ENCODE results near the gene WDR6. TPM values are rescaled to one million over a fixed set of nuclear protein-coding genes. Genes with fewer than 3 reads are reported as not detected.

Gene WDR6
- total RNA-seq, 1 experiment from 2014 or later: 88.5 TPM

DNA sequence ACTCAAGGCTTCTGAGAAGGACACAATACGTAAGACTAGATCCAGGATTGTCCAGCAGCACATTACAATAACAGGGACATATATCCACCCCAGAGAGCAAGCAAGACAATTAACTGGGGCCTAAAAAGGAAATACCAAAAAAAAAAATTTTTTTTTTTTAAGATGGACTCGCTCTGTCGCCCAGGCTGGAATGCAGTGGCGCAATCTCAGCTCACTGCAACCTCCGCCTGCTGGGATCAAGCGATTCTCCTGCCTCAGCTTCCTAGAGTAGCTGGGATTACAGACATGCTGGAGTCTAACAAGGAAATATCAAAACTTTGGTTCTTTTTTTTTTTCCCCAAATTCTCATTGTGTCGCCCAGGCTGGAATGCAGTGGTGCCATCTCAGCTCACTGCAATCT, 50.8 kb downstream of the WDR6 start:
- TF ChIP-seq, protein P1, sequence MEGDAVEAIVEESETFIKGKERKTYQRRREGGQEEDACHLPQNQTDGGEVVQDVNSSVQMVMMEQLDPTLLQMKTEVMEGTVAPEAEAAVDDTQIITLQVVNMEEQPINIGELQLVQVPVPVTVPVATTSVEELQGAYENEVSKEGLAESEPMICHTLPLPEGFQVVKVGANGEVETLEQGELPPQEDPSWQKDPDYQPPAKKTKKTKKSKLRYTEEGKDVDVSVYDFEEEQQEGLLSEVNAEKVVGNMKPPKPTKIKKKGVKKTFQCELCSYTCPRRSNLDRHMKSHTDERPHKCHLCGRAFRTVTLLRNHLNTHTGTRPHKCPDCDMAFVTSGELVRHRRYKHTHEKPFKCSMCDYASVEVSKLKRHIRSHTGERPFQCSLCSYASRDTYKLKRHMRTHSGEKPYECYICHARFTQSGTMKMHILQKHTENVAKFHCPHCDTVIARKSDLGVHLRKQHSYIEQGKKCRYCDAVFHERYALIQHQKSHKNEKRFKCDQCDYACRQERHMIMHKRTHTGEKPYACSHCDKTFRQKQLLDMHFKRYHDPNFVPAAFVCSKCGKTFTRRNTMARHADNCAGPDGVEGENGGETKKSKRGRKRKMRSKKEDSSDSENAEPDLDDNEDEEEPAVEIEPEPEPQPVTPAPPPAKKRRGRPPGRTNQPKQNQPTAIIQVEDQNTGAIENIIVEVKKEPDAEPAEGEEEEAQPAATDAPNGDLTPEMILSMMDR (conservative IDR thresholded peaks at IDR 0.05; ENCODE audit: low read depth, low read length): no peak
- TF ChIP-seq EZH2 (IDR thresholded peaks at IDR 0.05; ENCODE audit: borderline replicate concordance, low read depth, low read length, poor library complexity, severe bottlenecking): no peak
- peaks cover 12% of the 10 kb centered on the region for H3K36me3 ChIP-seq (ENCODE audit: insufficient read depth, low read length, poor library complexity, severe bottlenecking)
- no peaks in the 10 kb centered on the region for H3K4me1 ChIP-seq (ENCODE audit: insufficient read depth, low read length, poor library complexity, severe bottlenecking)
- POLR2A ChIA-PET (ENCODE audit: low non-redundant PET): no interaction called here
- no TSS peak for BruUV-seq (replicated peaks)
- no peak overlapping the region for H3K27ac ChIP-seq (ENCODE audit: low read depth, low read length, poor library complexity, severe bottlenecking)
- H3K9me3 ChIP-seq (ENCODE audit: low read depth, low read length, poor library complexity, severe bottlenecking): no peaks in the 10 kb centered on the region
- no peaks in the 10 kb centered on the region for H3K27me3 ChIP-seq (replicated peaks; ENCODE audit: insufficient read depth, low read depth, low read length, poor library complexity)
- CTCF ChIA-PET: no interaction called here
- intact Hi-C loops (cut with micrococcal nuclease; ENCODE audit: unreplicated experiment): no loop called here
- no peak for DNase-seq (ENCODE audit: low spot score)
- H3K4me3 ChIP-seq (ENCODE audit: low read depth, low read length, poor library complexity, severe bottlenecking): no peak overlapping the region

Small RNAs within 50 kb of the gene (microRNA-seq; reads per million reads assigned to microRNA genes)
- gene MIR191 (13,220 reads per million, percentile 97 among the genes with 10 or more reads in this experiment), gene MIR425 (4,771 reads per million, percentile 92 among the genes with 10 or more reads in this experiment)

Other genes with a start within 250 kb of the WDR6 start
- 25.6 and 35.8 TPM in 2 replicates for gene PRKAR2A, start 159.5 kb upstream of the WDR6 start, total RNA-seq (2021)
- 4.1 and 4.9 TPM in 2 replicates for gene SLC25A20, start 108.5 kb upstream of the WDR6 start, total RNA-seq (2021)
- 70.8 and 76.8 TPM in 2 replicates for gene ARIH2, start 88.5 kb upstream of the WDR6 start, total RNA-seq (2021)
- 13.3 and 14.9 TPM in 2 replicates for gene P4HTM, start 17.1 kb upstream of the WDR6 start, total RNA-seq (2021)
- 13.2 and 15.8 TPM in 2 replicates for gene DALRD3, start 11.2 kb downstream of the WDR6 start, total RNA-seq (2021)
- gene NDUFAF3, start 14.7 kb downstream of the WDR6 start, total RNA-seq (2021): 36.6 and 39.1 TPM in 2 replicates
- 190 and 196 TPM in 2 replicates for gene IMPDH2, start 22.0 kb downstream of the WDR6 start, total RNA-seq (2021)
- 57.3 and 64.5 TPM in 2 replicates for gene QRICH1, start 86.7 kb downstream of the WDR6 start, total RNA-seq (2021)
- gene QARS1, start 97.4 kb downstream of the WDR6 start, total RNA-seq (2021): 186 and 188 TPM in 2 replicates
- gene USP19, start 113.4 kb downstream of the WDR6 start, total RNA-seq (2021): 37.5 and 44.9 TPM in 2 replicates
- 45.9 and 57.3 TPM in 2 replicates for gene LAMB2, start 125.7 kb downstream of the WDR6 start, total RNA-seq (2021)
- gene CCDC71, start 158.9 kb downstream of the WDR6 start, total RNA-seq (2021): 10.4 and 10.6 TPM in 2 replicates
- 5.1 and 6.9 TPM in 2 replicates for gene KLHDC8B, start 164.2 kb downstream of the WDR6 start, total RNA-seq (2021)

All from A673 (cell line).